Activated CD4-positive, alpha-beta T cell treated with anti-CD3 and anti-CD28 coated beads for 48 hours (primary cell): ENCODE measurements around the gene VTN.
A peak's percentile ranks its signal among the peaks of the same experiment; 100 is the strongest.

ENCODE experiments used
- DNase-seq: peaks from one replicate; pipeline ENCODE4 v3.0.0-alpha.2; 2020

Gene VTN, protein sequence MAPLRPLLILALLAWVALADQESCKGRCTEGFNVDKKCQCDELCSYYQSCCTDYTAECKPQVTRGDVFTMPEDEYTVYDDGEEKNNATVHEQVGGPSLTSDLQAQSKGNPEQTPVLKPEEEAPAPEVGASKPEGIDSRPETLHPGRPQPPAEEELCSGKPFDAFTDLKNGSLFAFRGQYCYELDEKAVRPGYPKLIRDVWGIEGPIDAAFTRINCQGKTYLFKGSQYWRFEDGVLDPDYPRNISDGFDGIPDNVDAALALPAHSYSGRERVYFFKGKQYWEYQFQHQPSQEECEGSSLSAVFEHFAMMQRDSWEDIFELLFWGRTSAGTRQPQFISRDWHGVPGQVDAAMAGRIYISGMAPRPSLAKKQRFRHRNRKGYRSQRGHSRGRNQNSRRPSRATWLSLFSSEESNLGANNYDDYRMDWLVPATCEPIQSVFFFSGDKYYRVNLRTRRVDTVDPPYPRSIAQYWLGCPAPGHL

DNA sequence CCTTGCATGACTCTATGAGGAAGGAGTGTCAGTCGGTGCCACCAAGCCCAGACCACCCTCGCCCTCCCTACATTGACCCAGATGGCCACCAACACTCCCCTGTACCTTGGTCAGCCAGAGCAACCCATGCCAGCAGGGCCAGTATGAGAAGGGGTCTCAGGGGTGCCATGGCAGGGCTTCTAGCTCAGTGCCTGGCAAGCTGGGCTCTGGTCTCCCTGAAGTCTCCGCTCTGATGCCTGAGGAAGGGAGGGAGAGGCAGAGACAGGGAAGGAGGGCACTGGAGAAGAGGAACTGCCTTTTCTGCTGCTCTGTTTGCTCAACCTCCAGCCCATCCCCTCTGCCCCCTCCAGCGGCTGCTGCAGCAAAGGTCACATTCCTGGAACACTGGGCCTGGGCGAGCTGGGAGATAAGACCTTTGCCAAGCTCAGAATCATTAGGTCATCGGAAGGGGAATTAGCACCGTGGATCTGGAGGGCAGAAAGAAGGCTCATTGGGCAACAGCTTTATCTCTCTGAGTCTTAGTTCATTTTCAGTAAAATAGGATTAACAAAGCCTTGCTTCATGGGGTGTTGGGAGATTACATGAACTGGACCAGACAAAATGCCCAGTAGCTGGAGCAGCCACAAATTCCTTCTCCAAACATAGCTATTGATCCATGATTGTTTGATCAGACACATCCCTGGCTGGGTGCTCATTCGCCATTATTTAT lies at the start of gene VTN:
Gene VTN (minus strand): TSS at position 273 of the 709 bp plus-strand sequence. CDS start 104 bp downstream, at position 169.
- no peak for DNase-seq

DNA sequence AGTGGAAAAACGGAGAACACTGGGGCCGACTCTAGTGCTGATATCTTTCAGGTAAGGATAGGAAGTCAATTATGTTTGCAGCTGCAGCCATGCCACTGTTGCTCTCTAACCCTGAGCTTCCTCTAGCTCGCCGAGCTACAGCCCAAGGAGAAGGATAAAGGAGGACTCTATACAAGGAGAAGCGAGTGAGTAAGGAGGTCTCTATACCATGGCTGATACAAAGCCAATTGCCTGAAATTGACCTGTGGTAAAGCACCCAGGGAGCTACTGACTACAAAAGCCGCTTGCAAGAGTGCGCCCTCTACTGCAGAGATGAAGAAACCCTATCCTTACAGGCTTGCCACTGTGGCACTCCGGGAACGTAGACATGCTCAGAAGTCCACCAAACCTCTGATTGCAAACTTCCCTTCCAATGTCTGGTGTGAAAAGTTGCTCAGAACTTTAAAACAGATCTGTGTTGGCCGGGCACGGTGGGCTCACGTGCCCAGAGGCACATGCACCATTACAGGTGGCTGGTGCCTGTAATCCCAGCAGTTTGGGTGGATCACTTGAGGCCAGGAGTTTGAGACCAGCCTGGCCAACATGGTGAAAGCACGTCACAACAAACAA lies 46.7 kb upstream of the VTN start:
- peak; percentile 69 for DNase-seq

DNA sequence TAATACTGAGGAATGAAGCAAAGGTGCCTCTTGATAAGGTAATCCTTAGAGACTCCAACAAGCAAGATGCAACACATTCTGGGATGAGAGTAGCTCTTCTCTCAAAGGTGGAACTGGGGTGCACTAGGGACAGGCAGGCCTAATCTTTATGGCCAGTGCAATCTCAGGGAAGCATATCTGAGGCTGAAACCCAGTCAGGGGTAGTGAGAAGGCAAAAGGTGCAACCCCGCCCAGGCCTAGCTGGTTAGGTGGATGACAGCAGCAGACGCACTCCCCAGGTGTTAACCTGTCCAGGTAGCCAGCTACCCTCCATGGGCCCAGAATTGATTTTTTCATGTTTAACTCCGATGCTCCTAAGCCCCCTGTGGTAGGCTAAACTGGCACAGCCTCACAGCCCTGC lies 45.8 kb upstream of the VTN start:
- no peak for DNase-seq

DNA sequence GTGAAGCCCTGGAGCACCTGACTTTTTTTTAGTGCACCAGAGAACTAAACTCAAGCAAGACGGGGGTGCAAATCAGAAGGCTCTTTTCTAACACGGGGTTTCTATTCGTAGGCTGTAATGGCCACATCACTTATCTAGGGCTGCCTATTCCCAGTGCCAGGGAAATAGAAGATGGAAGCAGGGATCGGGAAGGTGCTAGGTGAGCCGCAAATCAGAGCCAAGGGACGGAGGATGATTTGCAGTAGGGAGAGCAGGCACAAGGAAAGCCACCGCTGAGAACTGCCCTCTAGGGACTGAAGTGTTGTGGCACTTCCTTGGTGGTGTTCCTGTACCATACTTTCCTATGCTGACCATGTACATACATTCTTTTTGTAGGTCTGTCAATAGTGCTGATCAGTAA lies 43.7 kb upstream of the VTN start:
- DNase-seq: no peak

DNA sequence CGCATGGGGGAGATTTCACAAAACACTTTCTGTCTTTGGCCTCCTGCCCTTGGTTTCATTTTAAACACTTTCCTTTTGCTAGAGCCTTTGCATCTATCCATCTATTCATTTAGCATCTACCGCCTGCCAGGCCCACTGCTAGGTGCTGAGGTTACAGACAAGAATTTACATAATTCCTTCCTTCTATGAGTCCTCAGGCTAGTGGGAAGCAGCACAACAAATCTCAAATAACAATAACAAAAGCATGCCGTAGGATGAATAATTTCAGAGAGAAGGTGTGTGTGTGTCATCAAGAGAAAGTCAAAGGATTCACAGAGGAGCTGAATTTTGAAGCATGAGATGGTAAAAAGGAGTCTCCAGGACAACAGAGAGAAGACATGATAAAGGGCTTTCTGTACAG lies 42.0 kb upstream of the VTN start:
- no peak for DNase-seq

DNA sequence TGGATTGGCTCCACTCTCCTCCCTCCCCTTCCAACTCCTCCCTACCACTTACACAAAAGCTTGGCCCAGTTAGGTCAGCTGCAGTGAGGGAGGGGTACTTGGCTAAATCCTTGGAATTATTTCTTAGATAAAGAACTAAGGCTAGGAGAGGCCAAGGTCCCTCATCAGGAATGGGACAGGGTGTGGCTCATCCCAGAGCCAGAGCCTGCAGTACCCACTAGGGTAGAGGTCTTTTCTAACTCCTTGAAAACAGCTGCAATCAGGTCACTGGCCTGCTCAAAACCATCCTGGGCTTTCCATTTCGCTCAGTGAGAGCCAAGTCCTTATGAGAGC lies 37.8 kb upstream of the VTN start:
- no peak for DNase-seq

DNA sequence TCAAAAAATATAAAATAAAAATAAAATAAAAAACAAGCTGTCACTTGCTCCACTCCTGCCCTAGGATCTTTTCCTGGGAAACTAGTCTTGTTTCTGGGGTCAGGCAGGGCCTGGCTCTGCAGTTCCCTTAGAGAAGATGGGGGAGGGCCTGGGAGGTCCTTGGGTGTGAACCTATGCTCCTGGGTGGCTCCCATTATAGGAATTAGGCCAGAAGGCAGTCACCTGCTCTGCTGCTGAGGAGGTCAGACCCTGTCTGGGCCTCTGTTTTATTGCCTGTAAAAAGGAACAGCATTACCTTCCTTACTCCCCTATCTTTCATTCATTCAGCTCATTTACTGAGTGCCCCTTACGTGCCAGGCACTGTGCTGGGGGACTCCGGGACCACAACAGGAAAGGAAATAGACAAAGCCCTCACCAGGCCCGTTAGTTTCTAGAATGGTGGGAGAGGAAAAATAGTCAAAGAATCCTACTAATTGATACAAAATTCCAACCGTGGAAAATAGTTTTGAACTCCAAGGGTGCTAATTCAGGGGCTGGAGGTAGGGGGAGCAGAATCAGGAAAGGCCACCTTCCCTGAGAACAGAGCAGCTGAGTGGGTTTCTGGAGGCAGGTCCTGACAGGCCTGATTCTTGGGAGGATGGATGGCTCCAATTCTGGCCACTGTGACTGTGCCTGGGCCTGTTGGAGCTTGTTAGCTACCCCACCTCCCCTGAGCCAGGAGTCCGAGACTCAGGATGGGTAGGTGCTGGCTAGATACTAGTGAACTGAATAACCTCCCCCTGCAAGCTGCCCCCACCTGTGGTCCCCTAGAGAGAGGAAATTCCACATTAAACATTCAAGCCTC lies 37.2 kb upstream of the VTN start:
- no peak for DNase-seq

DNA sequence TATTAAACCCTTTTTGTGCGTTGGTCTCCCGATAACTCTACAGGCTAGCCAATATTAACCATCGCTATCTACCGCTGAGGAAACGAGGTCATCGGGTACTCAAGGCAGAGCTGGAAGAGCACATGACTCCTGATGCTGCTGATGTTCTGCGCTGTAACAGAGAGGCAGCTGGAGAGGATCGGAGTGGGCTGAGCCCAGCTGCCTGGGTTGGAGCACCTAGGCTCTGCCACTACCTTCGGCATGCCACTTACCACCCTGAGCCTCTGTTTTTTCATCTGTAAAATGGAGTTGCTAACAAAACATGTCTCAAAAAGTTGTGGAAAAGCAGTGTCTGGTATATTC lies 36.3 kb upstream of the VTN start:
- no peak for DNase-seq

DNA sequence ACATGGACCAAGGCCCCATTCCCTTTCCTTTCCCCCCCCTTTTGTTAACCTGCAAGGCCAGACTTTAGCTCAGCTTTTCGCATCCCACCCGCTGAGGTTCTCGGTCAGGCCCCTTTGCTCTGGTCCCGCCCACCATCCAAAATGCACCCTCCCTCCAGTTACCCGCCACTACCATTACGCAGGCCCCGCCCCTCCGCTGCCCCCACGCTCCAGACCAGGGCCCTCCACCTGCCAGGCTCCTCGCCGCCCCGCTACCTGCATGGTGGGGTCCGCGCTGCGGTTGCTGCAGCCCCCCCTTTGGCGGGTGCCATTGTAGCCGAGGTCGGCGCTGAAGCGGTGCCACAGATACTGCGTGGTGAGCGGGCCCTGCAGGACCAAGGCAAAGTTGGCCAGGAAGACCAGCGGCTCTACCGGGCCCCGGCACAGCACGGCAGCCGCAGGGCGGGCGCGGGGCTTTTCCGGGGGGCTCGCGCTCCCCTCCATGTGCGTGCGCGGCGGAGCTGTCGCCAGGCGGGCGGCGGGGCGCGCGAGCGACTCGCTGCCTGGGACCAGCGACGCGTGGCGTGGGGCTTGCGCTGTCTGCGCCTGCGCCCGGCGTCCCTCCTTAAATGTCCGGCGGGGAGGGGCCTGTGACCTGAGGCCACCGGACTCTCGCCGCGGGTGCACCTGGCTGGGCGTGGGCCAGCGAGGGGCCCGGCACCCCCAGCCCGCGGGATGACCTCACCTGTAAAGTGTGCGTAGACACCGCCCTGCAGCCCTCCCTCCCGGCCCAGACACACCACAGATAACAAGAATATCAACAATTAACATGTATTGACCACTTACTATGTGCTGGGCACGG lies 35.7 kb upstream of the VTN start, which contains the start of gene SLC46A1:
Gene SLC46A1 (minus strand): TSS at position 581 of the 841 bp plus-strand sequence. CDS start 98 bp downstream, at position 483.
- DNase-seq: peak; percentile 77

DNA sequence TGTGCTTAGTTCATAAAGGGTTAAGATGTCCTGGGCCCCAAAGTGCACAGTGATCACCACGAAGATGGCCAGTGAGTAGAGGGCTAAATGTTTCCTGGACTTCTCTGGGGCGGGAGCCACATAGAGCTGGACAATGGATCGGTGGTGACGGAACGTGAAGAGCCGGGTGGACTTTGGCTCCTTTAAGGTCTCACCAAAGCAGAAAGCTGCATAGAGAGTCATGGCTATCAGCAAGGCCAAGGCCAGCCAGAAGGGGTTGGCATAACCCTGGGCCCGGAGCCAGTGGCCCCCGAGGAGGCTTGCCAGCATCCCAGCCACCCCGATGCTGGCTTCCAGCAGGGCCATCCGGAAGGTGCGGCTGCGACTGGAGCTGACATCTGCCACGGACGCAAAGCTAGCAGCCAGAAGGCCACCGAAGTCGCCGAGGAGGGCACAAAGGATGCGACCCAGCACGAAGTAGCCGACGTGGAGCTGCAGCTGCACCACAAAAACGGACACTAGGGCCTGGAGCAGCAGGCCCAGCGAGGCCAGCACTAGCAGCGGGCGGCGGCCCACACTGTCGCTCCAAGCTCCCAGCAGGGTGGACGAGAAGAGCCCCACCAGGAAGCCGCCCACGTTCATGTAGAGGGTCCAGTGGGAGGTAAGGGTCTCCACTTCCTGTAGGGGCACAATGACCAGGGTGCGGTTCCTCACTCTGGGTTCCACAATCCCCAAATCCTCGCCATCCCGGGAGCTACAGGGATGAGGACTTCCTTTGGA lies 34.9 kb upstream of the VTN start:
- DNase-seq: no peak

DNA sequence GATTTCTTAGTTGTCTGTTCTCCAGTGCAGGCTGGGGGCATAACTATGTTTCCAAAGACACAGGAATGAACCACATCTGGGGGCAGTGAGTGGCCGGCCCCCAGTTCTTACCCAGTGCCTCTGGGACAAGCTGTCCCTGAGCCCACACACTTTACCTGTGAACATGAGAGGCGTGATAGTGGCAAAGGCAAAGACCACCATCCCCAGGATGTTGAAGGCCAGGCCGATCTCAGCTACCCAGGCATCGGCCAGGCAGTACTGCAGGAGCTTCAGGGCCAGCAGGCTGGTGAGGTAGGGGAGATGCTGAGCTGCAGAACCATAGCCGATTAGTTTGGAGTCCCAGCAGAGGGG lies 34.3 kb upstream of the VTN start:
- no peak for DNase-seq

DNA sequence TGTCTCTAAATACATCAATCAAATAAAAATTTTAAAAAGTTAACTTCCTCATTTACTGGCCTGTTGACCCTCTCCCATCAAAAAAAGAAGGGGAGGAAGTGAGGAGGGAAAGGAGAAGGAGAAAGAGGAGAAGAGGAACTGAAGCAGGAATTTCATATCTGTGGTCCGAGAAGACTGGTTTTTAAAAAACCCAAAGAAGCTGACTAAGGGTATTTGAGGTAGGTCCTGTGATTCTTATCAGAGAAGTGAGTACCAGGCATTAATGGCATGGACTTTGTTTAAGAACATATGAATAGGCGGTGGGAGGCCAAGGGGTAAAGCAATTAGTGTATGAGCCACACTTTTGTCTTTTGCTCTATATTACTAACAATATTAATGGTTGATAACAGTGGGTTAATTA lies 33.9 kb upstream of the VTN start:
- no peak for DNase-seq

DNA sequence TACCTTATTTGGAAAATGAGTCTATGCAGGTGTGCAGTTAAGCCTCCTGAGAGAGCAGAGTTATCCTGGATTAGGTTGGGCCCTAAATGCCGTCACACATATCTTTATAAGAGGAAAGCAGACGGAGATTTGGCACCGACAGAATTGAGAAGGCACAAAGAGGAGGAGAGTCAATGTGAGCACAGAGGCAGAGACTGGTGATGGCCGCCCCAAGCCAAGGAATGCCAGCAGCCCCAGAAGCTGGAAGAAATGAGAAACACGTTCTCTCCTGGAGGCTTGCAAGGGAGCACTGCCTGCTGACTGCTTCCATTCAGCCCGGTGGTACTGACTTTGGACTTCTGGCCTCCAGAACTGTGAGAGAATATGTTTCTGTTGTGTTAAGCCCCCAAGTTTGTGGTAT lies 32.7 kb upstream of the VTN start:
- DNase-seq: no peak

DNA sequence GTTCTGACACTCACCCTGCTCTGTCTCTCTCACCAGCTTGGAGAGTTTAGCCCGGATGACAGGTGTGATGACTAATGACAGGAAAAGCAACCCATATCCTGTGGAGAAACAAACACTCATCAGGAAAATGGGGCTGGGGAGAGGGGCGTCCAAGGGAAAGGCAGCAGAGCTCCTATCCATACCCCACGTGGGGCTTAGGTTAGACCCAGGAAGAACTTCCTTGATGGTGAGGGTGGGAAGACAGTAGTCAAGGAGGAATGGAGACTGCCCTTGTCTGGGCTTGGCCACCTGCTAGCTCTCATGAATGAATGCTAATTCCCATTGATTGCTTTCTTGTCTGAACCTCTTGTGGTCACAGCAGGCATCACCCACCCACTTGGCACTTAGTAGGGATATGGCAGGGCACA lies 32.1 kb upstream of the VTN start:
- no peak for DNase-seq

DNA sequence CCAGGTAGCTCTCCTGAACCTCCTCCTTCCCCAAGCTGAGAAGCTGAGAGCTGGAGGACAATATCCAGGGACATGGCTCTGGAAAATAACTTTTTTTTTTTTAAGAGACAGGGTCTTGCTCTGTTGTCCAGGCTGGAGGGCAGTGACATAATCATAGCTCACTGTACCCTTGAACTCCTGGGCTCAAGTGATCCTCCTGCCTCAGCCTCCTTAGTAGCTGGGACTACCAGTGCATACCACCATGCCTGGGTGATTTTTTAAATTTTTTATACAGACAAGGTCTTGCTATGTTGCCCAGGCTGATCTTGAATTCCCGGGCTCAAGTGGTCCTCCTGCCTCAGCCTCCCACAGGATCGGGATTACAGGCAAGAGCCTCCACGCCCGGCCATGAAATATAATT lies 29.7 kb upstream of the VTN start:
- no peak for DNase-seq

DNA sequence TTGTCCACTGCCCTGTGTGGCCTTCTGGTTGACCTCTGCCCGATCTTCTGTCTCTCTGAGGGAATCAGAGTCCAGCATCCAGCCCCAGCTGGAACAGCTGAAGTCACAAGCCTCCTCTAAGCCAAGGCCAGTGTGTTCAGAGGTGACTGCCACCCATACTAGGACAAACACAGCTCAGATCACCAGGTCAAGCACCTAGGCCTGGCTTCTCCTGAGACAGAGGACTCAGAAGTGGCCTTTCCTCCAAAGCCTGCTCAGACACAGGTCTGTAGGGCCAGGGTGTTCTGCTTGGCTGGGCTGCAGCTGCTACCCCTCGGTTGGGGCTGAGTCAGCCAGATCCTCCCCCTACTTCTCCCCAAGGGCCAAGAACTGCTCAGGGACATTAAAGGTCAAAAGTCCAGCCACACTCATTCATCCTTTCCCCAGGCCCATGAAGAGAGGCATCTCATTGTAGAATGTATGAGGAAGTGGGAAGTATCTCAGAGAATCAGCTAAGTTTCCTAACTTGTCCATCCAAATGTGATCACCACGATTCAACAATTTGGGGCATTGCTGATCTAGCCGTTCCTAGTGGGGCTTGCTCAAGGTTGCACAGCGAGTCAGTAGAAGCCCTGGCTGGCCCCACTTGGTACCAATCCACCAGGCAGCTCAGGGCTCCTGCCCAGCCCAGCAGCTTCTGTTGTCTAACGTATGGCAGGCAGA lies 28.3 kb upstream of the VTN start:
- no peak for DNase-seq

DNA sequence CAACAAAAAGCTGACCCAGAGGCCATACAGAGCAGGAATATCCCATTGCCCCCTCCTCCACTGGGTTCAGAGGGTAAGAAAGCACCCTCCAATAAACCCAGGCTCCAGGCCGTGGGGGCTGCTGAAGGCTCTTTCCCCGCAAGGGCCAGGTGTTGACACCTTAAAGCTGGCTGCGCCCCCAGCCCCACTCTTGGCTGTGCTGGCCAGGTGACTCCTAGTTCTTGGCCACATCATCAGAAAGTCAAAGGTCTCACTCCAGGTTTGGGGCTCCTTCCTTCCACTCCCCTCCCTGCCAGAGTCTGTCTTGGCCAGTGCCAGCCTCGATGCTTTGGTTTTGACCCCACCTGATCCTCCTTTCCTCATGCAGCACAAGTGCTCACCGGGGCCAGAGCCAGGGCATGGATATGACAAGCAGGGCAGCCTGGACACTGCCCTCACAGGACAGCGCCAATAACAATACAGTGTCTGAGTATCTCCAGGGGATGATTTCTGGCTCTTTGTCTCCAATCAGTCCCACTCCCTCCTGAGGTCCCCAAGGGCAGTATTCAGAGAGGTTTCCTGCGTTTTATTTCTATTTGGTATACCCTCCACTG lies 27.7 kb upstream of the VTN start:
- DNase-seq: no peak

DNA sequence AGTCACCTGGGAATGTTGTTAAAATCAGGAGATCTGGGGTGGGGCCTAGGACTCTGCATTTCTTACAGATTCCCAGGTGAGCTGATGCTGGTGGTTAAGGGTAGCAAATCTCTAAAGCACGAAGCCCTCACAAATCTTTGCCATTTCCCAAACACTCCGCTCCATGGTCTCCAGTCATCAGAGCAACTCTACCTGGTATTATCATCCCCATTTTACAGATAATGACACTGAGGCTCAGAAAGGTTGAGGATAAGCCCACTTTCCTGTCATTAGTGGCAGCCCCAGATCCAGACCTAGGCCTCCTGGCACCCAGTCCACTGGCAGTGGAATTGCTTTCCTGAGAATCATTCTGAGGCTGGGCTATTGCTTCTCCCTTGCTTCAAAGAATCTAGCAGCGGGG lies 27.2 kb upstream of the VTN start:
- DNase-seq: no peak

DNA sequence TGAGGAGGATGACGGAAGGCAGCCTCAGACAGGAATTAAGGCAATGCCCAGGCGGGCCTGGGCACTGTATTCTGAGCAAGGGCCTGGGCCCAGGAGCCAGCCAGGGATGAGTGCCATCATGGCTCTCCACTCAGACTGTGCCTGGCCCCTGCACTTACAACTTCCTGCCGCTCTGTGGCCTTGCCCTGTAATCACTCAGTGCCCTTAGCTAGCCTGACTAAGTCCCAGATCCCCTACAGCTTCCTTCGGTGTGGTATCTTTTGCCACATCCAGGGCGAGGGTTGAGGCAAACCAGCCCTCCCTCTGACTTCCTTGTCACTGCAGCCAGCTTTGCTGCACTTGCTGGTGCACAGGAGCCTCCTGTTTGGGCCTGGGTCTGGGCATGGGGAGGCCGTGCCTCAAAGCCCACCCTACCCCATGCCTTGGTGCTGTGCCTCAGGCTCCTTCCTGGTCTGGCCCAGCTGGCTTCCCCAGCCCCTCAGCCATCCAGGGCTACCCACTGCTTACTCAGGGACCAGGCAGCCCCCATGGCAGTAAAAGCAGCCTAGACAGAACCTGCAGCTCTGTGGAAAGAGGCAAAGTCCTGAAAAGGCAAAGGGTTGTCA lies 26.6 kb upstream of the VTN start:
- DNase-seq: no peak

DNA sequence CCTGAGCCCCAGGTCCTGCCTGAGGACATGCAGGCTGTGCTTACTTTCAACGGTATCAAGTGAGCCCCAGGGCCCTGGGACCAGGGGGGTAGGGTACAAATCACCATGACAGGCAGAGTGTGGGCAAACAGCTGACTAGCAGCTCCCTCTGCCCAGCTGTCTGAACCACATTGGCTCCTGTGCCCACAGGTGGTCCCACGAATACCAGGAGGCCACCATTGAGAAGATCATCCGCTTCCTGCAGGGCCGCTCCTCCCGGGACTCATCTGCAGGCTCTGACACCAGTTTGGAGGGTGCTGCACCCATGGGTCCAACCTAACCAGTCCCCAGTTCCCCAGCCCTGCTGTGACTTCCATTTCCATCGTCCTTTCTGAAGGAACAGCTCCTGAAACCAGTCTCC lies 25.9 kb upstream of the VTN start:
- DNase-seq: no peak
